ENCODE results near the gene NUDT2.

NUDT2 gene

GRCh38 chr9:34383904-34384303 lies 54.5 kb downstream of the NUDT2 start:
- DNase-seq (ENCODE audit: extremely low read depth in 1 of 2, low read depth in 1 of 2) = no peak

GRCh38 chr9:34384368-34385165 lies 55.2 kb downstream of the NUDT2 start:
- no peak for DNase-seq (ENCODE audit: extremely low read depth in 1 of 2, low read depth in 1 of 2)

GRCh38 chr9:34385561-34386230 lies 56.3 kb downstream of the NUDT2 start:
- DNase-seq (ENCODE audit: extremely low read depth in 1 of 2, low read depth in 1 of 2) = no peak

GRCh38 chr9:34386656-34387055 lies 57.3 kb downstream of the NUDT2 start:
- no peak for DNase-seq (ENCODE audit: extremely low read depth in 1 of 2, low read depth in 1 of 2)

GRCh38 chr9:34387239-34387638 lies 57.9 kb downstream of the NUDT2 start:
- DNase-seq (ENCODE audit: extremely low read depth in 1 of 2, low read depth in 1 of 2) = no peak

- DNase-seq (ENCODE audit: extremely low read depth in 1 of 2, low read depth in 1 of 2) = no peak
Observed at GRCh38 chr9:34392511-34392910, 63.1 kb downstream of the NUDT2 start.

Data from stimulated activated CD8-positive, alpha-beta memory T cell treated with anti-CD3 and anti-CD28 coated beads, Interleukin-7, amount 100 ng/mL, for 48 hours (primary cell).